GM19328 (cell line): ENCODE measurements around the gene LRRC61.
A peak's percentile ranks its signal among the peaks of the same experiment; 100 is the strongest.

Experiments
- ATAC-seq: cut with Tn5 transposase; IDR thresholded peaks from one replicate; pipeline ENCODE4 v1.9.1; 2021; ENCODE audit warnings: mild to moderate bottlenecking, moderate library complexity; ENCODE audit not compliant: unreplicated experiment

The LRRC61 gene

DNA sequence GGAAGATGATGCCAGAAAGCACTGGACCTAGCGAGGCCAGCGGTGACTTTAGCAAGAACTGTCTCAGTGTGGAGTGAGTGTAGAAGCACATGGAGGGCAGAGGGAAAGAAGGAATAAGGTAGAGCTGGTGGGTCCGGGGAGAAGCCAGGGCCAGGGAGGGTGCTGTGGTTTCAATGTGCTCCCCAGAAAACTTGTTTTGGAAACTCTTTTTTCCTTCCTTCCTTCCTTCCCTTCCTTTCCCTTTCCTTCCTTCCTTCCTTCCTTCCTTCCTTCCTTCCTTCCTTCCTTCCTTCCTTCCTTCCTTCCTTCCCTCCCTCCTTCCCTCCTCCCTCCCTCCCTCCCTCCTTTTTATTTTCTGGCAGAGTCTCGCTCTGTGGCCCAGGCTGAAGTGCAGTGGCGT, 23.8 kb downstream of the LRRC61 start:
- no peak for ATAC-seq

- ATAC-seq = no peak
These were observed 28.5 kb downstream of the LRRC61 start for GRCh38 chr7:150351587-150352194.

DNA sequence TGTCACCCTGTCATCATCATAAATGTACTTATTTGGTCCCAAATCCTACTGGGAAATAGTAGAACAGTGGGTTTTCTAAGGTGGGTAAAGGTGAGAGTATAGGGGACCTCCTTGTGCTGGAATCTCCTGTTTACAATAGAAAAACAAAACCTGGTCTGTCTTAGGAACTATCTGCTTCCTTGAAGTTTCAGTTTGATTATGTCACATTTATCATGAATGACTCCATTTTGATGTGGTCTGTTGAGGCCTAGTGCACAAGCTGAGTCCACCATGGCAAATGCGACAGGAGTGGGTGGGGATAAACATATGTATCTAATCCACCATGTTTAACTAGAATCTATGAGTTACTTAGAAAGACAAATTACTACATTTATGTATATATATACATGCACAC, 32.5 kb downstream of the LRRC61 start:
- ATAC-seq = no peak

- ATAC-seq = no peak
These were observed 33.2 kb downstream of the LRRC61 start for GRCh38 chr7:150356265-150356897.

- no peak for ATAC-seq
These were observed 34.1 kb downstream of the LRRC61 start for GRCh38 chr7:150357270-150357669.

DNA sequence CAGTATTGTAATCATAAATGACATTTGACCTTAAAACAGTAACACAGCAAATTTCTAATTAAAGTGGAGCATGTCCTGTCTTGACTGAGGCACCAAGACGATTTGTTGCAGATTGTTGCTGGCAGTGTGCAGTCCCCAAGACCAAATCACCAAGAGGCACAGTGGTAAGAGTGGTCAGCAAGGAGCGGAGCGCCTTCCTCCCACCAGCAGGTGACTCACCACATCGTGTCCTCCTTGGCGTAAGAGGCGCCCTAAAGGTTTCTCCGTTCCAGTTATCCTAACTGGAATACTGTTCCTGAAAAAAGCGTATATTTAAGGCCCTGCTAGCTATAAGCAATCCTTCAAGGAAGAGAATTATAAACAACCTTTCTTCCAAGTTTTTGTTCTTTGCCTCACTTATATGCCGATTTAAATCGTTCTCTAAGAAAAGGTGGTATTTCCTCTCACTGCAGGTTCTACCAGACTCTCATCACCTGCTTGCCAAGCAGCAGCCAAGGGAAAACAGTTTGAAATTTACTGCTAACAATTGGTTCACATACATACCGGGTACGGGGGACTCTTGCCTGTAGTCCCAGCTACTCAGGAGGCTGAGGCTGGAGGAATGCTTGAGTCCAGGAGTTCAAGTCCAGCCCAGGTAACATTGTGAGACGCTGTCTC, 34.7 kb downstream of the LRRC61 start:
- ATAC-seq = no peak

- ATAC-seq = no peak
These were observed 35.3 kb downstream of the LRRC61 start for GRCh38 chr7:150358433-150358832.

GRCh38 chr7:150358988-150359621, 36.0 kb downstream of the LRRC61 start:
- ATAC-seq = no peak

DNA sequence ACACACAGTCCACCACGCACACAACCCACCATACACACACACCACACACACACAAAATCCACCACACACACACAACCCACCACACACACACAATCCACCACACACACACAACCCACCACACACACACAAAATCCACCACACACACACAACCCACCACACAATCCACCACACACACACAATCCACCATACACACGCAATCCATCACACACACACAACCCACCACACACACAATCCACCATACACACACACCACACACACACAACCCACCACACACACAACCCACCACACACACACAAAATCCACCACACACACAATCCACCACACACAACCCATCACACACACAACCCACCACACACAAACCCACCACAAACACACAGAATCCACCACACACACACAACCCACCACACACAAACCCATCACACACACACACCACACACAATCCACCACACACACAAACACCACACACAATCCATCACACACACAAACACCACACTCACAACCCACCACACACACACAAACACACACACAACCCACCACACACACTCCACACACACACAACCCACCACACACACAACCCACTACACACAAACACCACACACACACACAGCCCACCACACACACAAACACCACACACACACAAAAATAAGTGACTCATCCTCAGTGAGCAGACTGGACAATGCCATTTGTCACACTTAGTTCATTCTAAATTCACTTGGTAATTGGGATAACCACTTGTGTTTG, 36.6 kb downstream of the LRRC61 start:
- ATAC-seq = no peak

DNA sequence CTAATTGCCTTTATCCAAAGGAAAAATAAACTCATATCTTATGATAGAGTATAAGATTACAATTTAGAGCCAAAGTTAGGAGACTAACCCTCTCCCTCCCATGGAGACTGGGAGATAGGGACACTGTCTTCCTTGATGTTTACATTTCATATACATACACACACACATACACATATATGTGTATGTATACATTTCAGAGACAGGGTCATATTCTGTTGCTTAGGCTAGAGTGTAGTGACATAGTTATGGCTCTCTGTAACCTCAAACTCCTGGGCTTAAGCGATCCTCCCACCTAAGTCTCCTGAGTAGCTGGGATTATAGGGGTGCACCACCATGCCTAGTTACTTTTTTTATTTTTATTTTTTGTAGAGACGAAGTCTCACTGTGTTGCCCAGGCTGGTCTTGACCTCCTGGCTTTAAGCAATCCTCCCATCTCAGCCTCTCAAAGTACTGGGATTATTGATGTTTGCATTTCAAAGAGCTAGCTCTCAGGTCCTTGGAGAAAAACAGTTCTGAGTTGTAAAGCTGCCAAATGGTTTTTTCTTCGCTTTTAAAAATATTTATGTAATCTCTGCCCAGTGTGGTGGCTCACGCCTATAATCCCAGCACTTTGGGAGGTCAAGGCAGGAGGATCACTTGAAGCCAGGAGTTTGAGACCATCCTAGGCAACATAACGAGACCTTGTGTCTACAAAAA, 37.4 kb downstream of the LRRC61 start:
- no peak for ATAC-seq

- no peak for ATAC-seq
These were observed 38.2 kb downstream of the LRRC61 start for GRCh38 chr7:150361402-150361801.

- ATAC-seq = no peak
These were observed 38.9 kb downstream of the LRRC61 start for GRCh38 chr7:150361807-150362621.

DNA sequence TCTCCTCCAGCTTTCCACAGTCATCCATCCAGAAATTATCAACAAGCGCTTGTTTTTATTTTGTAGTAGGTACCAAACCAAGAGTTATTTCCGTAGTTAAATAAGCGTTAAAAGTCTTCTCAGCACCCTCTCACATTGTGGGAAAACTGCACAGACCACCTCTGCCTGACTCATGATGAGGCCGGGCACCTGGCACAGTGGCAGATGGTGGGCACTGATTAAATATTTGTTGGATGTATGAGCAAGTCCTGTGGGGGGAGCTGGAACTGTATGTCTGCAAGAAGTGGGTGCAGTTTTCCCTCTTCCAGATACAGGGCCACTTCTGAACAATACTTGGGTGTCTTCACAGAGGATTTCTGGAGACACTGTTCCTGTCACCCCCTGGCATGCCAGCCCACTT, 40.2 kb downstream of the LRRC61 start:
- ATAC-seq = no peak

DNA sequence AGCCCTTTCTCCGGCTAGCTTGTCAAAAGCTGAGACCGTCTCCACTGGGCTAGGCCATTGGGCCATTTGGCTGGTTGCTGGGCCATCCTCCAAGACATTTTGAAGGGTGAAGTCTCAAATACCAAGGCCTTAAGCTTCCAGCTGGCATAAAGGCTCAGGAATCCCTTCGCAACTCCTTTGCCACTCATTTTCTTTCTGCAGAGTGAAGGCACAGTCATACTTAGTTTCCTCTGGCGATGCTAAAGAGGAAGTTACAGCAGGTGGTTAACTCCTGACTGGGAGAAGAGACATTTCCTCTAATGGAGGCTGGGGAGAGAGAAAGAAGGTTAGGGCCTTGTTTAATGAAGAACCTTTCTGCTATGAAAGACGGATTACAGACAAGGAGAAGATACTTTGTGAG, 40.7 kb downstream of the LRRC61 start:
- ATAC-seq = no peak

DNA sequence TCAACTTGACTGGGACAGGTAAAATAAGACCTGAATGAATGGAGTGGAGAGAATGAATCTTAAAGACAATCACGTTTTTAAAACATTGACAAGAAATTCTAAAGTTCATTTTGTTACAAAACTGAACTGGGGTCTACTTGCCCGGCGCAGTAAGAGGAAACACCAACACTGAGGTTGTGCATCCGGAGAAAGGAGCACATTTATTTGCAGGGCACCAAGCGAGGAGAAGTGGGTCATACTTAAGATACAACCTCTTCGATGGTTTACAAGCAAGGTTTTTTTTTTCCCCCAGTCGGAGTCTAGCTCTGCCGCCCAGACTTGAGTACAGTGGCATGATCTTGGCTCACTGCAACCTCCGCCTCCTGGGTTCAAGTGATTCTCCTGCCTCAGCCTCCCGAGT, 42.0 kb downstream of the LRRC61 start:
- no peak for ATAC-seq

DNA sequence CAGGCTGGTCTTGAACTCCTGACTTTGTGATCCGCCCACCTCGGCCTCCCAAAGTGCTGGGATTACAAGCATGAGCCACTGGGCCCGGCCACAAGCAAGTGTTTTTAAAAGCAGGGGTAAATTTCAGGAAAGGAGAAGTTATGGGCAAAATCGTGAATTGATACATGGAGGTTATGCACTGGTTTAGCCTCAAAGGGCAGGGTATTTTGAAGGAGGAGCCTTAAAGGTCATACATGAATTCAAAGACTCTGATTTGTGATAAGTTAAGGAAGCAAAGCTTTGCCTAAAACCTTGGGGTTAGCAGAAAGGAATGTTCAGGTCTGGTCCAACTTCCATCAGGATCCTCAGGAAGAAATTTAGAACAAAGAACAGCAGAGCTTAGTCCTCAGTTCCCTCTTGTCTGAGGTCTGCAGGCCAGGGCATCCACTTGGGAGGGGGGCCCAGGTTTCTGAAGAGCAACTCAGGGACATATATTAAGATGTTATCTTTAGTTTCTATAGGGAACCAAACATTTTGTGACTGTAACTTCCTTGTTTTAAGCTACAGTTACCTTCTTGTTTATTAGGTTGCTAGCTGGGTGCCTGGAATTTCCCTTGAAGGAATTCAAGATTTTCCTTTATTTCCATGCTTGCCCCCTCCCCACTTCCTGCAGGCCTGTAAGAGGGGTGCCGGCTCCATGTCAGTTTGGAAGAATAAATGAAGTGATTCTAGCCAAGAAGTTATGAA, 42.7 kb downstream of the LRRC61 start:
- no peak for ATAC-seq

DNA sequence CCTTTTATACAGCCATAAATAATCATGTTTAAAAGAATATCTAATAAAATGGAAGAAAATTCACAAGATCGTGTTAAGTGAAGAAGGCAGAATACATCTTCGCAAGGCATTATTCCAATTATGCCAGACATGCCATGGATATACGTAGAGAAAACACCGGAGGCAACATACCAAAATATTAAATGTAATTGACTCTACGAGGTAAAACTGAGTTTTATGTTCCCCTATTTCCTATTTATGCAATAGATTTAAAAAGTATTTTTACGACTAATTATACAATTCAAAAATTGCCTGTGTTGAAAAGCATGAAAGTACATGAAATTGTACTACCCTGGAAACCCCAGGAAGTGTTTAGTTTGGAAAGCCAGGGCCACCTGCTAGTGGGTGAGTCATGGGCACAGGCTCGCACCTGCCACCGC, 44.5 kb downstream of the LRRC61 start:
- ATAC-seq = no peak

GRCh38 chr7:150368096-150368883, 45.1 kb downstream of the LRRC61 start, which contains the start of gene REPIN1:
TSS of gene REPIN1 (plus strand) at chr7:150368822. CDS start at chr7:150369712, 890 bp downstream.
- ATAC-seq = peak; percentile 56
